ENCODE data around the gene PCDHGC4.

GRCh38 chr5:141529873-141530272 is 45.0 kb downstream of the PCDHGC4 start:
- TF ChIP-seq CTCF (IDR thresholded peaks at IDR 0.05) (no peak), EP300 (IDR thresholded peaks at IDR 0.05) (no peak)

Measured in upper lobe of left lung (tissue), 4 donors.